H1 (cell line): Measurements from ENCODE around the gene MTF2. TPM values are rescaled to one million over a fixed set of nuclear protein-coding genes. Genes with fewer than 3 reads are reported as not detected.
"Not testable (repeated sequence)": the region's sequence is repeated elsewhere in the genome, so short reads cannot be mapped to it uniquely, and the experiment has no call there.

ENCODE experiments used
- CTCF ChIA-PET: fragments of 300-600 bp; sonication (Branson Sonifier 250); formaldehyde crosslinking; loops from one replicate; lab custom pipeline; 2021; ENCODE audit not compliant: partially characterized antibody; lab: Charles Lee
- POLR2A ChIA-PET: fragments of 300-600 bp; sonication (Branson Sonifier 250); formaldehyde crosslinking; loops from one replicate; lab custom pipeline; 2021; ENCODE audit warnings: inconsistent platforms; ENCODE audit not compliant: partially characterized antibody; lab: Charles Lee
- DNase-seq, 2 experiments: peaks; one replicate each; pipeline versions ENCODE4 v3.0.0 to v3.0.0-alpha.2; 2010 to 2022; ENCODE audit warnings: low spot score in 2 of 2, low read depth in 1 of 2, mixed read lengths in 1 of 2
- FAIRE-seq: peaks from 2 replicates; lab custom pipeline; 2011; peaks lifted over from hg19 to GRCh38; lab: Jason Lieb, UNC
- H2AFZ ChIP-seq: 2 replicates; pipeline ENCODE4 v1.8.1; 2012; ENCODE audit warnings: low read length, inconsistent platforms
- H2AK5ac ChIP-seq: 2 replicates; pipeline ENCODE4 v1.6.1; 2013; ENCODE audit warnings: low read depth, low read length
- H2BK120ac ChIP-seq: replicated peaks from 2 replicates; pipeline ENCODE3; 2013; ENCODE audit warnings: low read depth, low read length, inconsistent platforms
- H2BK12ac ChIP-seq: 2 replicates; pipeline ENCODE4 v1.6.1; 2013; ENCODE audit warnings: low read depth, low read length
- H2BK15ac ChIP-seq: 2 replicates; pipeline ENCODE4 v1.6.1; 2013; ENCODE audit warnings: low read length
- H2BK20ac ChIP-seq: 2 replicates; pipeline ENCODE4 v1.6.1; 2013; ENCODE audit warnings: low read length
- H2BK5ac ChIP-seq: 2 replicates; pipeline ENCODE4 v1.6.1; 2013; ENCODE audit warnings: low read depth, low read length
- H3K14ac ChIP-seq: 2 replicates; pipeline ENCODE4 v1.6.1; 2013; ENCODE audit warnings: inconsistent platforms; ENCODE audit not compliant: insufficient read length
- H3K18ac ChIP-seq: 2 replicates; pipeline ENCODE4 v1.6.1; 2013; ENCODE audit warnings: low read length; ENCODE audit errors: extremely low read depth
- H3K23ac ChIP-seq: 2 replicates; pipeline ENCODE4 v1.6.1; 2013; ENCODE audit warnings: inconsistent platforms; ENCODE audit not compliant: insufficient read length
- H3K23me2 ChIP-seq: 2 replicates; pipeline ENCODE4 v1.6.1; 2013; ENCODE audit warnings: low read depth, low read length
- H3K27ac ChIP-seq: 2 replicates; pipeline ENCODE4 v1.6.1; 2011; ENCODE audit warnings: low read depth, low read length, inconsistent platforms
- H3K27me3 ChIP-seq, 4 experiments: replicated peaks in 1 of 4; 1 replicate in 1 of 4; 2 replicates in 3 of 4; pipeline versions ENCODE4 v1.6.1 to v1.8.1; 2011 to 2013; ENCODE audit warnings: low read length in 3 of 4, mild to moderate bottlenecking in 3 of 4, inconsistent platforms in 2 of 4, mixed read lengths in 2 of 4, moderate library complexity in 1 of 4; ENCODE audit not compliant: control insufficient read depth in 3 of 4, insufficient read depth in 3 of 4; ENCODE audit errors: extremely low read depth in 1 of 4
- H3K36me3 ChIP-seq, 4 experiments: 2 replicates each; pipeline versions ENCODE4 v1.6.1 to v1.8.1; 2011 to 2013; ENCODE audit warnings: mild to moderate bottlenecking in 4 of 4, low read length in 3 of 4, moderate library complexity in 2 of 4, control low read depth in 1 of 4, inconsistent platforms in 1 of 4; ENCODE audit not compliant: insufficient read depth in 4 of 4, control insufficient read depth in 2 of 4
- H3K4ac ChIP-seq: replicated peaks from 2 replicates; pipeline ENCODE3; 2013; ENCODE audit warnings: low read length, low read depth, mixed read lengths, inconsistent platforms; ENCODE audit not compliant: insufficient read length
- H3K4me1 ChIP-seq, 4 experiments: replicated peaks in 1 of 4; 1 replicate in 1 of 4; 2 replicates in 3 of 4; pipeline versions ENCODE4 v1.6.1 to v1.8.1; 2011 to 2013; ENCODE audit warnings: low read length in 3 of 4, inconsistent platforms in 2 of 4, mixed read lengths in 1 of 4; ENCODE audit not compliant: insufficient read depth in 4 of 4, control insufficient read depth in 3 of 4
- H3K4me2 ChIP-seq, 2 experiments: 2 replicates each; pipeline versions ENCODE4 v1.6.1 to v1.8.1; 2011 to 2013; ENCODE audit warnings: low read depth in 2 of 2, low read length in 2 of 2, control low read depth in 1 of 2, inconsistent platforms in 1 of 2, mild to moderate bottlenecking in 1 of 2; ENCODE audit not compliant: insufficient read depth in 1 of 2
- H3K4me3 ChIP-seq, 4 experiments: fragments of 200-600, 300-600 bp in 1 of 4; sonication (generic), shearing (Covaris generic), sonication (Bioruptor Twin) in 1 of 4; 2 replicates each; pipeline versions ENCODE4 v1.5.1 to v1.8.1; 2011 to 2016; ENCODE audit warnings: low read length in 4 of 4, low read depth in 3 of 4, control low read depth in 2 of 4, inconsistent platforms in 2 of 4, mild to moderate bottlenecking in 2 of 4, mixed read lengths in 1 of 4, moderate library complexity in 1 of 4; ENCODE audit not compliant: insufficient read depth in 2 of 4; ENCODE audit errors: extremely low read depth in 1 of 4
- H3K56ac ChIP-seq: replicated peaks from 2 replicates; pipeline ENCODE3; 2013; ENCODE audit warnings: low read depth, mild to moderate bottlenecking, mixed read lengths, low read length, inconsistent platforms; ENCODE audit not compliant: insufficient read length
- H3K79me1 ChIP-seq: 2 replicates; pipeline ENCODE4 v1.6.1; 2013; ENCODE audit warnings: low read depth, low read length, control low read depth
- H3K79me2 ChIP-seq, 2 experiments: 2 replicates each; pipeline versions ENCODE4 v1.6.1 to v1.8.1; 2012 to 2013; ENCODE audit warnings: low read length in 2 of 2, mild to moderate bottlenecking in 2 of 2, inconsistent platforms in 1 of 2; ENCODE audit not compliant: insufficient read depth in 2 of 2, control insufficient read depth in 1 of 2
- H3K9ac ChIP-seq, 4 experiments: replicated peaks in 1 of 4; 1 replicate in 1 of 4; 2 replicates in 3 of 4; pipeline versions ENCODE4 v1.6.1 to v1.8.1; 2011 to 2013; ENCODE audit warnings: low read depth in 3 of 4, low read length in 3 of 4, control low read depth in 2 of 4, mild to moderate bottlenecking in 2 of 4, moderate library complexity in 2 of 4, inconsistent platforms in 1 of 4; ENCODE audit errors: extremely low read depth in 1 of 4
- H3K9me3 ChIP-seq, 2 experiments: 2 replicates each; pipeline versions ENCODE4 v1.6.1 to v1.8.1; 2012 to 2013; ENCODE audit warnings: mild to moderate bottlenecking in 2 of 2, moderate library complexity in 2 of 2, control low read depth in 1 of 2, inconsistent platforms in 1 of 2, low read depth in 1 of 2, low read length in 1 of 2, mixed read lengths in 1 of 2; ENCODE audit not compliant: insufficient read depth in 2 of 2
- H4K20me1 ChIP-seq, 2 experiments: replicated peaks in 1 of 2; 2 replicates each; pipeline versions ENCODE3 to v1.8.1; 2011 to 2013; ENCODE audit warnings: inconsistent platforms in 2 of 2, low read length in 2 of 2, mild to moderate bottlenecking in 1 of 2; ENCODE audit not compliant: insufficient read depth in 2 of 2, control insufficient read depth in 1 of 2
- H4K5ac ChIP-seq: 2 replicates; pipeline ENCODE4 v1.6.1; 2013; ENCODE audit warnings: low read length, low read depth, mixed read lengths, inconsistent platforms; ENCODE audit not compliant: insufficient read length
- H4K8ac ChIP-seq: 2 replicates; pipeline ENCODE4 v1.8.0; 2013; ENCODE audit warnings: mild to moderate bottlenecking, moderate library complexity, low read length, inconsistent platforms; ENCODE audit not compliant: insufficient read depth; ENCODE audit errors: extremely low read depth
- H4K91ac ChIP-seq: replicated peaks from 2 replicates; pipeline ENCODE3; 2013; ENCODE audit warnings: low read length, mixed read lengths, inconsistent platforms; ENCODE audit not compliant: insufficient read length
- WGBS, 2 experiments: shearing (Covaris generic) in 1 of 2; methylation state at CpG; one replicate each; pipeline versions ENCODE4 v1.1.6 to v1.1.7; 2013 to 2015; ENCODE audit warnings: low lambda C conversion rate in 2 of 2, mixed read lengths in 2 of 2, inconsistent platforms in 1 of 2, low coverage in 1 of 2, missing lambda C conversion rate in 1 of 2; ENCODE audit not compliant: insufficient replicate concordance in 2 of 2, insufficient coverage in 1 of 2, insufficient read length in 1 of 2; ENCODE audit errors: extremely low coverage in 1 of 2, missing lambda C conversion rate in 1 of 2; 5-methylcytosine and 5-hydroxymethylcytosine counted together
- polyA plus RNA-seq, 7 experiments: library from polyadenylated mRNA; depleted of rRNA in 3 of 7; stranded (reverse) in 5 of 7; unstranded in 2 of 7; fragments of >200 nt in 5 of 7; fragments of 200-250 nt in 2 of 7; gene quantifications; 1 replicate in 5 of 7; 2 replicates in 1 of 7; 4 replicates in 1 of 7; pipeline versions ENCODE4 v1.2.1 to v1.2.3, GENCODE V29; 2011 to 2013; ENCODE audit warnings: missing spikeins in 2 of 7, mixed read lengths in 2 of 7
- total RNA-seq: library from RNA; stranded (reverse); fragmentation: NEBNext Ultra II Directional; extraction: Animal tissue kit (Norgen Biotek cat#: 25700); gene quantifications from 2 replicates; pipeline ENCODE4 v1.2.1, GENCODE V29; 2021

Gene MTF2
- total and polyA plus RNA-seq, 2 of the 8 experiments (the other 6 are each of a cell fraction or from before 2014, with no cell fraction given), result 72.1 to 102 TPM

- CTCF ChIA-PET, H3K4me1 ChIP-seq, H3K79me1 ChIP-seq, H2BK15ac ChIP-seq, POLR2A ChIA-PET, FAIRE-seq, H3K23me2 ChIP-seq, H2BK120ac ChIP-seq, H2AK5ac ChIP-seq, H3K36me3 ChIP-seq, DNase-seq, H2BK12ac ChIP-seq, H3K27me3 ChIP-seq, H3K9ac ChIP-seq, H4K20me1 ChIP-seq, H2BK5ac ChIP-seq, H4K91ac ChIP-seq, H3K4me2 ChIP-seq, H3K23ac ChIP-seq, H3K9me3 ChIP-seq, H4K8ac ChIP-seq, H2AFZ ChIP-seq, H3K14ac ChIP-seq, H4K5ac ChIP-seq, H3K27ac ChIP-seq, H3K4ac ChIP-seq, H2BK20ac ChIP-seq, H3K4me3 ChIP-seq, H3K18ac ChIP-seq, H3K56ac ChIP-seq: not testable (repeated sequence)
- WGBS, 2 experiments, result 92% methylated on average over 1 of the region's 1 CpG; no CpG with 5 or more reads in 1 of the 2 experiments
- H3K79me2 ChIP-seq, result peaks cover 0 to 34% of the 10 kb centered on the region in 2 experiments; a peak in 3 of 4 replicates
Observed at GRCh38 chr1:93165895-93166294, 86.8 kb downstream of the MTF2 start.
